NCI-H2081 (cell line): Measurements from ENCODE around the gene LRRC8B.
"Not testable (repeated sequence)": the region's sequence is repeated elsewhere in the genome, so short reads cannot be mapped to it uniquely, and the experiment has no call there.

ENCODE experiments used
- DNase-seq, 2 experiments: peaks; one replicate each; lab custom pipeline; 2025; lab: John Stamatoyannopoulos, UW

LRRC8B gene

DNA sequence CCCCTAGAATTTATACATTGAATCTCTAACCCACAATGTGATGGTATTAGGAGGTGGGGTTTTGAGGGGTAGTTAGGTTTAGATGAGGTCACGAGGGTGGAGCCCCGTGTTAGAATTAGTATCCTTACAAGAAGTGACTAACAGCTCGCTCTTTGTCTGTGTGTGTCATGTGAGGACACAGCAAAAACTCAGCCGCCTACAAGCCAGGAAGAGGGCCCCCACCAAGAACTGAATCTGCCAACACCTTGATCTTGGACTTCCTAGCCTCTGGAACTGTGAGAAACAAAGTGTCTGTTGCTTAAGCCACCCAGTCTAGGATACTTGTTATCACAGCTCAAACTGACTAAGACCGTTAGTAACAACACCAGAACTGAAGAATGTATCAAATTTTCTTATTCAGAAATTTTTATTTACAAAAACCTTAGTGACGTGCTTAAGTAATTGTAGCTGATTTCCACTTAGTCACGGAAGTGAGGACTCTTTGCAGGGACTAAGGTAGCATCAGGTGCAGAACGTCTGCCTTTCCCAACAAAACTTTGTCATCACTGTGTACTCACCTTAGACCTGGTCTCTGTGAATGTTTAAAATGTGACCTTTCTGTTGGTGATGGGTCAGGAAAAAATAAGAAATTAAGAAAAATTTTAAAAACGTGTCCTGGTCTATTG lies 83.8 kb downstream of the LRRC8B start:
- DNase-seq = no peak

DNA sequence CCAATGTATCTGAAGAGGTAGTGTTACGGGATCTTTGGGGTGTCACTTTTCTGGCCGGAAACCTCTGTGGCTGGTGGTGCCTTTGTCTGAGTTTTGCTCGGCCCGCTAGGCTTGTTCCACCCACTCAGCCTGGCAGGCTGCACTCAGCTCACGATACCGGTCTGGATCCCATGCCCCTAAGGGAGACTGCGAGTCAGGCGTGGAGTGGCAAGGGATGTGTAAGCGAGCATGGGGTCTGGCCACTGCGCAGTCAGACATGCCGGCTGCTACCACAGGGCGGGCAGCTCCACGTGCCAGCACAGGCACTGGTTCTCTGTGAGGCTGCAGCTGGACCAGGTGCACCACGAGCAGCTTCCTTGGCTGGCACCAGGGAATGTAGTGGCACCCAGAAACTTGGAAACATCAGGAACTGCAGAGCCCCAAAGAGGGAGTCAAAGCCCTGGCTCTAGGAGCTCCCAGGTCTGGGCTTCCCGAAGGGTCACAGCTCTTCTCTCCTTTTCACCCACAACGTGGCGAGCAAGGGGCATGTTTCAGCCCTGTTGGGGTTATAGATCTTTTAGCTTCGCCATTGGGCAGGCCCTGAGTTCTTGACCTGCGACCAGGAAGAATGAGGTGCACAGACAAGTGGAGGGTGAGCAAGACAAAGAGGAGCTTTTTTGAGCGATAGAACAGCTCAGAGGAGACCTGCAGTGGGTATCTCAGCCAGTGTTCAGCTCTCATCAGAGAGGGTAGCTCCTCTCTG lies 84.5 kb downstream of the LRRC8B start:
- no peak for DNase-seq

DNA sequence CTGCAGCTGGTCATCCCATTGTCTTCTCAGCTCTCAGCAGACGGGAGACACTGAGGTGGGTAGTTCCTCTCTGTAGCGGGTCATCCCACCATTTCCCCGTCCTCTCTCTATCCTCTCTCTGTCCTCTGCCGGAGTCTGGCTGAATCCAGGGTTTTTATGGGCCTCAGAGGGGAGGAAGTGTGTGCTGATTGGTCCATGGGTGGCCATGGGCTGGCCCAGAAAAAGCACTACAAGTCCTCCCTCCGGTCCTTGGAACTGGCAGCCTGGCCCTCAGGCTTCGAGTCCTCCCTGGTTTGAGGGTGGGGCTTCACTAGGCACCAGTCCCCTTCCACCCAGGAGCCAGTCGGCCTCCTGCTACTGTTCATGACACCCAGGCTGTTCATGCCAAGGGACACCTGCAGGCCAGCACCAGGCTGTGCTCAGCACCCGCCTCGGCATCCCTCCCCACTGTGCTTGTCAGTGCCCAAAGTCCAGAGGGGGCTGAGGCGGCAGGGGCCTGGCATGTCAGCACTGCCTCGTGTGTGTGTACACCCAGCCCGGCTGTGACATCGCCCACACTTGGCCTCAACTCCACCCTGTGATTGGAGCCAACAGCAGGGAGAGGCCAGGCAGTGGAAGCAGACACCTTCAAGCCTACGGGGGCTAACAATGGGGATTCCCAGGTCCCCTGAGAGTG lies 85.3 kb downstream of the LRRC8B start:
- DNase-seq = no peak

DNA sequence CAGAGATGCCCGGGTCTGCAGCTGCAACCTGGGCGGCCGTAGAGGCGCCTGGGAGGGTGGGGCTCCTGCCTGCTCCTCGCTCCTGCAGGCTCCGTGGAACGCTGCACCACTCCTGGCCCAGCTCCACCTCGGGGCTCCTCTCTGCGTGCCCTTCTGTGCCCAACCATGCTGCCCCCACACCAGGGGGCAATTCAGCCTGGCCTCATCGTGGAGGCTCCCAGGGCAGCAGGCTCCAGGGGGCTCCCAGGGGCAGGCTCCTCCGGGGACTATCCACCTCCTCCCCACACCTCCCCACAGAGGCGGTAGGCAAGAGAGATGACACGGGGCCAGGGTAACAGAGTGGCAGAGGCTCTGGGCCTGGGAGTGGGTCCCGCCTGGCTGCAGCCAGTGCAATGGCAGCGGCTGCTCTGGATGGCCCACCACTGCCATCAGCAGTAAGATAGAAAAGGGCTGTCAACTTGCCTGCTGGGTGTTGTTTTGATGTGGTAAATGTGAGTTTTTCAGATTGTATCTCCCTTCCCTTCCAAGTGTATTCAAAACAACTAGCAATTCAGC lies 85.9 kb downstream of the LRRC8B start:
- DNase-seq = no peak

DNA sequence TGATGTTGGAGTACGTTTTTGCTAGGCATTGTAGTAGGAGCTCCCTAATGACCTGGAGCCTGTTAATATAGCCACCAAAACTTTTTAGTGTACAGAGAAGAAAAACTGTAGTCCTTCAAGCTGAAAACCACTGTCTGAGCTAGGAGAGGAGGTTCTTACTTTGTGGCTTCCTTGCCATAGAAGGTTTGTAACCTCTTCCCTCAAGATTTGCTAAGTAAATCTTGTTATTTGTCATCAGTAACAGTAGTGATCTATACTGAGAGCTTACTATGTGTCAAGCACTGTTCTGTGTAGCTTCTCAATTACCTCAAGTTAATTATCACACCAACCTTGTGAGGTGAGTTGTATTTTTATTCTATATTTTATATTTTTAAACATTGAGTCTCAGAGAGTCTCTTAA lies 87.1 kb downstream of the LRRC8B start:
- DNase-seq = no peak

DNA sequence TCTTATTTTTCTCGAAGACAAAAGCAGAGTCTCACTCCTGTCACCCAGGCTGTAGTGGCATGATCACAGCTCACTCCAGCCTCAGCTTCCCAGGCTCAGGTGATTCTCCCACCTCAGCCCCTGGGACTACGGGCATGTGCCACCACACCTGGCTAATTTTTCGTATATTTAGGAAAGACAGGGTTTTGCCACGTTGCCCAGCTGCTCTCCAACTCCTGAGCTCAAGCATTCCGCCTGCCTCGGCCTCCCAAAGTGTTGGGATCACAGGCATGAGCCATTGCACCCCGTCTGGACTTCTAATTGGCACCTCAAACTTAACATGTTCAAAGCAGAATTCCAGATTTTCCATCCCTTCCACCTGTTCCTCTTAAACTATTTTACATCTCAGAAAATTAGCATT lies 89.3 kb downstream of the LRRC8B start:
- DNase-seq = no peak

DNA sequence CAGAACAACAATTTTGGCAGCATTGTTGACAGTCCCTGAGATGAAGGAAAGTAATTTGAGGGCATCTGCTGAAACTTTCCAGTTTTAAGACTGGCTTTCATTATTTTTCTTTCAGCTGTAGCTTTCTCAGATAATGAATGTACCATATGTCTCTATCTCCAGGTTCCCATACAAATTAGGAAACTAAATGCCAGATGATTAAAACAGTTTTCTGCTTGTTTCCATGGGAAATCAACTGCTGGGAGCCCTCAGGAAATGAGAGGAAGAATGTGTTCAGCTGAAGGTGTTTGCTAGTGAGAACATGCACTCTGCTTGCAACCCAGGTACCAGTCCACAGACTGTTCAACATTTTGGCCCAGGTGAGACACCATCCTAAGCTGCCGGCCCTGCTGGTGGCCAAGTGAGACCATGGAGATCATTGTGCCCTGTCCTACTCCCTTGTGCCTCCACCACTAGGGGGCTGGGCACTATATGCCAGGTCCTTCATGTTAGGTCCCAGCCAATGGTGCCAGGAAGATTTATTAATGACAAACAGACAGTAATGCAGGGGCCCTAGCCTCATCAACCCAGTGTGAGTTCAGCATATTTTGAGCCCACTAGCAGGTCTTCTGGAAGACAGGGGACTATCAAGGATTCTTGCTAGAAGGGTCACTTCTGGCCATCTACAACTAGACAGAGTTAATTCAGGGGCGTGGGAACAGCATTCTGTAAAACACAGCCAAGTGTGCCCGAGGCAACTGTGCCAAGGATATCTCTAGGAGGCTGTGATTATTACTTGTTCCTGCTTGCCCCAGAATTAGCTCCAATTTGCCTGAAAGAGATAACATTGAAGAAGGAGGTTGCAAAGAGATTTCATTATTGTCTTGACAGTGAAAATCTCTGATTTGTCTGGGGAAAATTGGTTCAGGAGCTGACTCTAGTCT lies 91.3 kb downstream of the LRRC8B start:
- no peak for DNase-seq

DNA sequence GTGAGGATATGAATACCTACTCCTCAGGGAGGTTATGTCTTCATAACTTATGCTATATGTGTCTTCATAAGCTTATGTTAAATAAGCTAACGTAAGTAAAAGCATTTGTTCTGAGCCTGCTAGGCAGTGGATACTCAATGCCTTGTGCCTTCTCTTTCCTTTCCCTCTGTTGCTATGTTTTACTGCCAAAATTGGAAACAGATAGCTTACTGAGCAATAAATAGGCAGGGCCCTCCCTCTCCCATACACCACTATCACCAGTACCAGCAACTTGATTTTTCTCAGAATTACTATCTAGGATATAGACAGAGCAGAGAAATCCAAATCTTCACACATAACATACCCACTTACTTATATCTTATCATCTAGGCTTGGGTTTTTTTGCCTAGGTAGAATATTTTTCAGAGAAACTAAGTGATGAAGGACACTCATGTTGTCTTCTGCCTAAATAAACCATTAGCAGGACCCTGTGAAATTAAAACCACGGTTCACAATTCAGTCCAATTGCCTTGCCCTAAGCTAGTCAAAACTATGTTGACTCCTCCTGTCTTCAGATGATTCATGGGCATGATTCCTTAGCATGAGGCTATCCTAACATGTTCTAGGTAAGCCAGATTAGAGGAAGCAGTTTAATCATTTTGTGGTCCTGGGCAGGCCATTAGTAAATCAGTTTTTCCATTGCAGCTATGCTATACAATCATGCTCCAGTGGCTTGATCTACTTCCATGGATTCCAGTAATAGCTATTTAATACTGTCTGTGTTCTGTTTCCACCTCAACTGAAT lies 92.4 kb downstream of the LRRC8B start:
- no peak for DNase-seq

GRCh38 chr1:89620664-89621063 lies 96.0 kb downstream of the LRRC8B start:
- no peak for DNase-seq

DNA sequence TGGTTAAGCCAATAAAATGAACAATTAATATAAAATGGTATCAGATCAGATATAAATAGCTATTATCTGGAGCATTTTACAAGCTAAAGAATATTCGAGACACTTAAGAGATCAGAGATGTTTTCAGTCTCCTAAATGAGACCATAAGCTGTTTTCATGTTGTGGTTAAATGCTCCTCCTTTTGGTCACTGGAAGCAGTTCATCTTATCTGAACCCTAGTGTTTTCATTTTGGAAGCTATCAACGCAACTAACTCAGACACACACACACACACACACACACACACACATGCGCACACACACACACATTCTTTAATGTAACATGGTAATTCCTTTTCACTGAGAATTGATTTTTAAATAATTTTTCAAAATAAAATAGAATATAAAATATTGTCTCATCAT lies 98.3 kb downstream of the LRRC8B start:
- DNase-seq = no peak

DNA sequence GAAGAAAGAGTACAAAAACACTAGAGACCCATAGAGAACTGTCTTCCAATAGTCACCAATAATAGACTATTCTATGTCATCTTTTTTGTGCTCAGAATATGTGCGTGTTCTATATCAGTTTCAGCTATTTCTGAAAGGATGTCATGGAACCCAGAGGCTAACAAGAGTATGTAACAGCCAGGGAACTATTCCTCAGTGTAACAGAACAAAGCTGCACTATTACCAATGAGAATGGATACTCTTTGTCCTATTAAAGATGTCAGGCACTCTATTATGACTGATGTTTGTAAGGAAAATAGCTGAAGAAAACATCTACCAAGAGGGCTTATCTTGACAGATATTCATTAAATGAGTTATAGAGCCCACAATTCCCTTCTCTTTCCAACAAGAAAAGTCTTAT lies 99.7 kb downstream of the LRRC8B start:
- no peak for DNase-seq

DNA sequence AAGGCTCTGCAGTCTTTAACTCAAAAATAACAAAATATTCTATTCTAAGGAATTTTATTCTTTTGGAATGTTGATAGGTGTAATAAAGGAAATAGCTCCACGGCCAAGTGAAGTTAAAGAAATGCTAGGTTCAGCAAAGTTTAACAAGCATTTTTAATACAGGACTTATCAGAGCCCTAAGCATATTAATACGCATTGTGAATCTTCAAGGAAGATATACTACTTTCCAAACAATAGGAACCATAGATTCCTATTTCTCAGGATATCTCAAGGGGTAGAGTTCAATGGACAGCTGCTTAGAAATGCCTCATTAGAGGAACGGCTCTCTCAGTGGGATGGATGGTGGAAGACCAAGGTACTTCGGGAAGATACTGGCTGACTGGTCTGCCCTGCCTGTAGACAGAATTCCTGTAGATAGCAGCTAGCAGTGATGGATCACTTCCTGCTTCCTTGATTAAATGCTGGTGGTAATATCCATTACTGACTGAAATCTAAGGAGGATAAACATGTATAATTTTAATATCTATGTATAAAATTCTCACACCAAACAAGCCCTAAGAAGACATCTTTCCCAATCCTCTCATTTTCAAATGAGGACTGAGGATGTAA lies 100.2 kb downstream of the LRRC8B start:
- DNase-seq = no peak

DNA sequence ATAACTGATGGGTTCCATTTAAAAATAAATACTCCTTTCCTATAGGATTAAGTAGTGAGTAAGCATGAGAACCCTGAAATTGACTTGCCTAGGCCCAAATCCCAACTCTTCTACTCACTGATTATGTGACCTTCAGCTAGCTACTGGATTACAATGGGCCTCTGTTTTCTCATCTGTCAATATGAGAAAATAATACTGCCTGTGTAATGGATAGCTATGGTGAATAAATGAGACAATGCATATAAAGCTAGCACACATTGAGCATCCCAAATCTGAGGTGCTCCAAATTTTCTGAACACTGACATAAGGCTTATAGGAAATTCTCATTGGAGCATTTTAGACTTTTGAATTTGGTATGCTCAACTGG lies 103.0 kb downstream of the LRRC8B start:
- DNase-seq = no peak

DNA sequence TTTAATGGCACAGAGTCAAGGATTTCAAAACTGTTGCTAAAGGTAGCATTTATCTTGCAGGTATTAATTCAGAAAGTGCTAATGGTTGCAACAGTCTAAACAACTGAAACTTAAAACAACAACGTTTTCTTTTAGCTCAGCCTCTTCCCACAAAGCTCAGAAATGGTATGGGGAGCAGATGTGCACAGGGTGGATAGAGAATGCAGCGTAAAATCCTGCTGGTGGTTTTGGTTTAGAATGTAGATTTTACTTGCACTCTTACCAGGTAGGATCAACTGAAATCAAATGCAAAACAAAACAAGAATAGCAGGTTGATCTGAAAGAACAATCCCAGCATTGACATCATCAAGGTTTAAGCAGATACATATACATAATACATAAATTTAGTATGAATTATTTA lies 104.5 kb downstream of the LRRC8B start:
- DNase-seq = no peak

- not testable (repeated sequence) for DNase-seq
Measured at GRCh38 chr1:89629600-89629999, 105.0 kb downstream of the LRRC8B start.

DNA sequence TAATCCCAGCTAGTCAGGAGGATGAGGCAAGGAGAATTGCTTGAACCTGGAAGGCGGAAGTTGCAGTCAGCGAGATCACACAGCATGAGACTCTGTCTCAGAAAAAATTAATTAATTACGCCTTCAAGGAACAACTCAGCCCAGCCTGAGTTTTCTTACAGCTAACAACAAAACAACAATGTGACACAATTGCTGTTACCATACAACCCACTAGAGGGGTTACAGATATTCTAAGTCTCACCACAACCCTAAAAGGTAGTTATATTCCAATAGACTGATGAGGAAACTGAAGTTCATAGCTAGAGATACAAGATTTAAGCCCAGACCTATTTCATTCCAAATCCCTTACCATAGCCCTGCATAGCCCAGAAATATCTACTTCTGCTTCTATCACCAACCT lies 105.4 kb downstream of the LRRC8B start:
- DNase-seq = no peak

GRCh38 chr1:89631816-89632656 lies 107.4 kb downstream of the LRRC8B start:
- DNase-seq = no peak

DNA sequence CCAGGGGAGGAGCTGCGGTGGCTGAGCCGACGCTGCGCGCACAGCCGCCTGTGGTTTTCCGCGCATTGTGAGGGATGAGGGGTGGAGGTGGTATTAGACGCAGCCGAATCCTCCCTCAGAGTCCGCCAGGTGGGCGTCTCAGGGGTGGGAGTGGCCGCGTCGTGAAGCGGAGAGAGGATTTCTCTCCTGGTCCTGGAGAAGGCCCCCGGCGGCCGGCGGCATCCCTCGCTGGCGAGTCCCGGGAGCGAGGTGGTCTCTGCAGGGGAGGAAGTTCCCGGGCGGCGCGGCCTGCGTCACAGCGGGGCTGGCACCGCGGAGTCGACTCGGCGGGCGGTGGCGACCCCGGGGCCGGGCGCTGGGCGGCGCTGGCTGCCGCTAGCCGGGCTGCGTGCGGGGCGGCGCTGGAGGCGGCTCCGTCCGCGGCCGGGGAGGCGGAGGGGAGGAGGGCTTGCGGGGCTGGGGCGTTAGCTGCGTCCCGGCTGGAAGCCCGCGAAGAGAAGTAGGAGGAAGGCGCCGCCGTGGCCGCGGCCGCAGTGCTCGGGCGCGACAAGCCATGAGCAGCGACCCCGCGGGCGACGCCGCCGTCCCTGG lies 108.1 kb downstream of the LRRC8B start, which contains the start of gene LRRC8C:
LRRC8C (plus strand) TSS at position 464 of the 591 bp plus-strand sequence. CDS start 53,354 bp downstream, outside the sequence.
- peak; percentile 53 to 70 for DNase-seq

DNA sequence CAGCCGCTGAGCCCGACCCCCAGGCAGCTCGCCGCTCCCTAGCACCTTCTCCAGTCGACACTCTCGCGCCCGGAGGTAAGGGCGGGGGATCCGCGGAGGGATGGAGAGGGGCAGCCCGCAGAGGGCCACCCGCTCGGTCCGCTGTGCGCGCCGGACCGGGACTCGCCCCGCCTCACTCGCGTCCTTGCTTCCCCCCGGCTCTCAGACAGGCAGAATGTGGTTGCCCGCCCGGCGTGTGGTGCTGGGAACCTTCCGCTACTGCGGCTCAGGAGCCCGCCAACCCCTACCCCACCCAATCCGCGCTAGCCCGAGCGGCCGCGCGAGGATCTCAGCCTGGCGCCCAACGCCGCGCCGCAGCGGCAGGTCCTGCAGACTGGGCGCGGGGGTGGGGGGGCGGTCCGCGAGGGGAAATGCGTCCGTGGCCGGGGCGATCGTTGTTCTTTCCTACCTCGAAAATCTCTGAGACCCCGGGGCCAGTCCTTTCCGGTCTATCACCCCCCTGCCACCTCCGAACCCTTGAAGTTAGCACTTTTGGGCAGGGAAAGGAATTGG lies 108.7 kb downstream of the LRRC8B start:
- peak; percentile 39 to 48 for DNase-seq
